DND-41 (cell line): Measurements from ENCODE around the gene MRPL55.

ENCODE experiments used
- ATAC-seq: fragments of 200-7000 bp; cut with Tn5 transposase; 3 replicates; pipeline ENCODE4 v1.9.1; 2021; ENCODE audit warnings: low read depth; ENCODE audit not compliant: insufficient read depth
- DNase-seq: peaks from one replicate; pipeline ENCODE4 v3.0.0-alpha.2; 2020
- H2AFZ ChIP-seq: 2 replicates; pipeline ENCODE4 v1.6.0; 2012; ENCODE audit warnings: low read depth, low read length
- H3K27ac ChIP-seq: 2 replicates; pipeline ENCODE4 v1.5.1; 2012; ENCODE audit warnings: low read length, inconsistent platforms
- H3K27me3 ChIP-seq: fragments of 200-600 bp; sonication (generic); 2 replicates; pipeline ENCODE4 v1.6.0; 2012; ENCODE audit warnings: low read length, mild to moderate bottlenecking, inconsistent platforms; ENCODE audit not compliant: insufficient read depth, poor library complexity
- H3K36me3 ChIP-seq: 2 replicates; pipeline ENCODE4 v1.5.1; 2012; ENCODE audit warnings: low read length, inconsistent platforms; ENCODE audit not compliant: insufficient read depth
- H3K4me1 ChIP-seq: 2 replicates; pipeline ENCODE4 v1.5.1; 2012; ENCODE audit warnings: mild to moderate bottlenecking, low read length; ENCODE audit not compliant: insufficient read depth
- H3K4me2 ChIP-seq: 2 replicates; pipeline ENCODE4 v1.6.0; 2012; ENCODE audit warnings: mild to moderate bottlenecking, moderate library complexity, low read length, inconsistent platforms; ENCODE audit not compliant: insufficient read depth
- H3K4me3 ChIP-seq, 2 experiments: fragments of 200-600 bp in 1 of 2; shearing (Covaris generic) in 1 of 2; 2 replicates each; pipeline ENCODE4 v1.5.1; 2012 to 2016; ENCODE audit warnings: inconsistent platforms in 2 of 2, low read length in 2 of 2, mild to moderate bottlenecking in 2 of 2, low read depth in 1 of 2, moderate library complexity in 1 of 2
- H3K79me2 ChIP-seq: 2 replicates; pipeline ENCODE4 v1.6.0; 2012; ENCODE audit warnings: low read length, inconsistent platforms; ENCODE audit not compliant: insufficient read depth
- H3K9ac ChIP-seq: 2 replicates; pipeline ENCODE4 v1.6.0; 2012; ENCODE audit warnings: low read depth, mild to moderate bottlenecking, inconsistent platforms, low read length, moderate library complexity
- H3K9me3 ChIP-seq: 2 replicates; pipeline ENCODE4 v1.5.1; 2012; ENCODE audit warnings: low read length, moderate library complexity, mild to moderate bottlenecking, inconsistent platforms; ENCODE audit not compliant: insufficient read depth, severe bottlenecking
- H4K20me1 ChIP-seq: 2 replicates; pipeline ENCODE4 v1.6.0; 2012; ENCODE audit warnings: low read length; ENCODE audit not compliant: insufficient read depth
- CTCF ChIP-seq: IDR thresholded peaks from 2 replicates; pipeline ENCODE4 v1.5.1; 2012; ENCODE audit warnings: borderline replicate concordance, low read length, moderate library complexity, mild to moderate bottlenecking; ENCODE audit not compliant: poor library complexity, severe bottlenecking; ENCODE audit errors: extremely low read depth
- EZH2 ChIP-seq: IDR thresholded peaks from 3 replicates; pipeline ENCODE4 v1.6.1; 2012; ENCODE audit warnings: borderline replicate concordance, low read depth, mild to moderate bottlenecking, moderate library complexity, low read length, inconsistent platforms; ENCODE audit not compliant: severe bottlenecking

The MRPL55 gene

GRCh38 chr1:228152097-228152917 lies 43.2 kb upstream of the MRPL55 start:
- TF ChIP-seq EZH2 (no peak), CTCF (no peak)
- H3K4me2 ChIP-seq = no peak overlapping the region

GRCh38 chr1:228151180-228151925 lies 42.3 kb upstream of the MRPL55 start:
- no peak for DNase-seq
- no peaks in the 10 kb centered on the region for H3K9me3 ChIP-seq
- H3K9ac ChIP-seq = no peak overlapping the region

More at GRCh38 chr1:228152097-228152917, 43.2 kb upstream of the MRPL55 start:
- DNase-seq (no peak), ATAC-seq (no peak)
- Histone ChIP-seq H3K79me2 (peaks cover 1% of the 10 kb centered on the region; the same call in 1 of the 2 replicates), H3K9ac (0 out of 2 replicates have a peak overlapping the region, but pooled peaks have one; percentile 2), H4K20me1 (peaks cover 54% of the 10 kb centered on the region), H3K4me3 (no peak overlapping the region), H3K27me3 (no peaks in the 10 kb centered on the region), H3K9me3 (no peaks in the 10 kb centered on the region), H3K27ac (no peak overlapping the region), H3K36me3 (peaks cover 27% of the 10 kb centered on the region), H2AFZ (no peak overlapping the region), H3K4me1 (no peaks in the 10 kb centered on the region)

GRCh38 chr1:228150461-228151179 lies 41.5 kb upstream of the MRPL55 start:
- H3K4me2 ChIP-seq = no peak overlapping the region
- H3K27me3 ChIP-seq = no peaks in the 10 kb centered on the region
- DNase-seq = no peak
- no peak overlapping the region for H2AFZ ChIP-seq
- H3K79me2 ChIP-seq = peaks cover 18% of the 10 kb centered on the region
- TF ChIP-seq EZH2 = no peak
- H3K36me3 ChIP-seq = peaks cover 43% of the 10 kb centered on the region
- H3K4me1 ChIP-seq = no peaks in the 10 kb centered on the region
- no peak overlapping the region for H3K9ac ChIP-seq
- H4K20me1 ChIP-seq = peaks cover 64% of the 10 kb centered on the region
- ATAC-seq = peak; percentile 17; the same call in 1 of the 3 replicates
- H3K4me3 ChIP-seq = no peak overlapping the region
- H3K27ac ChIP-seq = no peak overlapping the region
- no peaks in the 10 kb centered on the region for H3K9me3 ChIP-seq

More at GRCh38 chr1:228151180-228151925, 42.3 kb upstream of the MRPL55 start:
- Histone ChIP-seq H2AFZ (no peak overlapping the region), H3K4me1 (no peaks in the 10 kb centered on the region), H3K4me3 (no peak overlapping the region), H3K27ac (no peak overlapping the region), H3K79me2 (peaks cover 11% of the 10 kb centered on the region), H3K36me3 (peaks cover 36% of the 10 kb centered on the region), H3K4me2 (no peak overlapping the region), H4K20me1 (peaks cover 59% of the 10 kb centered on the region), H3K27me3 (no peaks in the 10 kb centered on the region)
- TF ChIP-seq CTCF = no peak
- TF ChIP-seq EZH2 = no peak
- peak; percentile 25; the same call in 1 of the 3 replicates for ATAC-seq

- peaks cover 65% of the 10 kb centered on the region for H4K20me1 ChIP-seq
These were observed 41.0 kb upstream of the MRPL55 start for GRCh38 chr1:228150120-228150460.

More at GRCh38 chr1:228150120-228150460, 41.0 kb upstream of the MRPL55 start:
- Histone ChIP-seq H3K4me1 (no peaks in the 10 kb centered on the region), H3K36me3 (peaks cover 48% of the 10 kb centered on the region), H3K79me2 (peaks cover 24% of the 10 kb centered on the region), H2AFZ (no peak overlapping the region), H3K9ac (no peak overlapping the region), H3K4me2 (no peak overlapping the region), H3K27ac (no peak overlapping the region), H3K9me3 (no peaks in the 10 kb centered on the region), H3K27me3 (no peaks in the 10 kb centered on the region), H3K4me3 (no peak overlapping the region)
- ATAC-seq = no peak
- TF ChIP-seq EZH2 = no peak
- TF ChIP-seq CTCF = no peak
- DNase-seq = no peak
